Measurements from ENCODE around the gene TSPYL4.

The TSPYL4 gene

DNA sequence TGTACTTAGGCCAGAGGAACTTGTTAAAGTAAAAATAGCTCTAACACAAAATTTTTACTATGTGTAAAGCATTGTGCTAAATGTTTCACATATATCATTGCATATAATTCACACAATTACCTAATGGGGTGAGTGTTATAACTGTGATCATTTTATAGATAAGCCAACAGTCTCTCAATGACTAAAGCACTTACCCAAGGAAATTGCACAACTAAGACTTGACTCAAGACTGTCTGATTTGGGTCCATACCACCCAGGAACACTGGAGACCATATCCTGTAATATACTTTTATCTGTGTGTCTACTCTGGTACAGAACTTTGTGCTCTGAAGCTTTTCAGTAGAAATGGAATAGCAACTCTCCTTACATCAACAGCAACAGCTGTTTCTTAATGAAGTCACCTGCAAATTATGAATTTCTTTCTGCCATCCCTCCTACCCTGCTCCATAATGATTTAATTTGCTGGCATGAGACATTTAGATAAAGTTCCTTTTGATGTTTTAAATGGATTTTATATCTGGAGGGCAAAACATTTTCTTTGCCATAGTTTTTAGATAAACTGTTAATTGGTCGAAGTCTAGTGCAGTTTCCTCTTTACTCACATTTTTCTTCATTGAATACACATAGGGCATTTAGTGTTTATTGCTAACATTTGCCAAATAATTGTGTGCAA lies 47.5 kb downstream of the TSPYL4 start:
- H3F3A ChIP-seq (ENCODE audit: low read depth) = no peaks in the 10 kb centered on the region
- H3K79me2 ChIP-seq (ENCODE audit: insufficient read depth, low read length) = no peaks in the 10 kb centered on the region
- H3K27me3 ChIP-seq (ENCODE audit: insufficient read depth, low read length, poor library complexity, severe bottlenecking) = no peaks in the 10 kb centered on the region
- H3K9me2 ChIP-seq (replicated peaks; ENCODE audit: low read depth, low read length) = no peaks in the 10 kb centered on the region
- no peak for TF ChIP-seq EZH2phosphoT487 (IDR thresholded peaks at IDR 0.05; ENCODE audit: borderline replicate concordance)
- TF ChIP-seq, protein P1, sequence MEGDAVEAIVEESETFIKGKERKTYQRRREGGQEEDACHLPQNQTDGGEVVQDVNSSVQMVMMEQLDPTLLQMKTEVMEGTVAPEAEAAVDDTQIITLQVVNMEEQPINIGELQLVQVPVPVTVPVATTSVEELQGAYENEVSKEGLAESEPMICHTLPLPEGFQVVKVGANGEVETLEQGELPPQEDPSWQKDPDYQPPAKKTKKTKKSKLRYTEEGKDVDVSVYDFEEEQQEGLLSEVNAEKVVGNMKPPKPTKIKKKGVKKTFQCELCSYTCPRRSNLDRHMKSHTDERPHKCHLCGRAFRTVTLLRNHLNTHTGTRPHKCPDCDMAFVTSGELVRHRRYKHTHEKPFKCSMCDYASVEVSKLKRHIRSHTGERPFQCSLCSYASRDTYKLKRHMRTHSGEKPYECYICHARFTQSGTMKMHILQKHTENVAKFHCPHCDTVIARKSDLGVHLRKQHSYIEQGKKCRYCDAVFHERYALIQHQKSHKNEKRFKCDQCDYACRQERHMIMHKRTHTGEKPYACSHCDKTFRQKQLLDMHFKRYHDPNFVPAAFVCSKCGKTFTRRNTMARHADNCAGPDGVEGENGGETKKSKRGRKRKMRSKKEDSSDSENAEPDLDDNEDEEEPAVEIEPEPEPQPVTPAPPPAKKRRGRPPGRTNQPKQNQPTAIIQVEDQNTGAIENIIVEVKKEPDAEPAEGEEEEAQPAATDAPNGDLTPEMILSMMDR (conservative IDR thresholded peaks at IDR 0.05; ENCODE audit: low read length) = no peak
- H3K4me3 ChIP-seq (ENCODE audit: low read length, poor library complexity, severe bottlenecking) = peak overlapping the region; percentile 7
- no peaks in the 10 kb centered on the region for H4K20me1 ChIP-seq (ENCODE audit: insufficient read depth, low read length, poor library complexity, severe bottlenecking)
- H3K9ac ChIP-seq (ENCODE audit: low read depth, low read length, poor library complexity, severe bottlenecking) = no peak overlapping the region
- peaks cover 20% of the 10 kb centered on the region for H3K4me1 ChIP-seq (ENCODE audit: insufficient read depth, low read length, poor library complexity, severe bottlenecking)
- H3K9me3 ChIP-seq (ENCODE audit: insufficient read depth, low read depth, low read length) = no peaks in the 10 kb centered on the region
- peak overlapping the region; percentile 55 for H3K4me2 ChIP-seq (ENCODE audit: low read depth, low read length, poor library complexity, severe bottlenecking)
- H2AFZ ChIP-seq (ENCODE audit: low read length) = no peak overlapping the region
- H3K36me3 ChIP-seq (ENCODE audit: insufficient read depth, low read length) = no peaks in the 10 kb centered on the region

DNA sequence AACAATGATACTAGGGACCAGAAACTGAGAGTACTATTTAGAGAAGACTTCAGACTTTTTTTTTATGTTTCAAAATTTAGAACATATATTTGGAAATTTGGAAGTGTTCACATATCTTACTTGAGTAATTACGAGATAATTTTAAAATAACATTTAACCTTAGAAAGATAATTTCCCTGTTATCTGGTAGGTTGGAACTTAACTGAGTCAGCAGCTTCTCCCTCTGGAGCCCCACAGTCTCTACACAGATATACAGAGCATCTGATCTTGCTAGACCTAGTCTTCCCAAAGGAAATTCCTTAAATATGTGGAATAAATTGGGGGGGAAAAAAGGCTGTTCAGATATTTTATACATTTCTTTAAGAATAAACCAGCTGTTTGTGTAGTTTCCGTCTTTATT lies 48.6 kb downstream of the TSPYL4 start:
- H3K27me3 ChIP-seq (ENCODE audit: insufficient read depth, low read length, poor library complexity, severe bottlenecking) = no peaks in the 10 kb centered on the region
- no peak overlapping the region for H3K4me3 ChIP-seq (ENCODE audit: low read length, poor library complexity, severe bottlenecking)
- no peaks in the 10 kb centered on the region for H3K36me3 ChIP-seq (ENCODE audit: insufficient read depth, low read length)
- TF ChIP-seq EZH2phosphoT487 (IDR thresholded peaks at IDR 0.05; ENCODE audit: borderline replicate concordance) = no peak
- TF ChIP-seq, protein P1 (conservative IDR thresholded peaks at IDR 0.05; ENCODE audit: low read length) = no peak
- peaks cover 20% of the 10 kb centered on the region for H3K4me1 ChIP-seq (ENCODE audit: insufficient read depth, low read length, poor library complexity, severe bottlenecking)
- H3K9me2 ChIP-seq (replicated peaks; ENCODE audit: low read depth, low read length) = no peaks in the 10 kb centered on the region
- no peak overlapping the region for H3K4me2 ChIP-seq (ENCODE audit: low read depth, low read length, poor library complexity, severe bottlenecking)
- H3K9me3 ChIP-seq (ENCODE audit: insufficient read depth, low read depth, low read length) = no peaks in the 10 kb centered on the region
- no peaks in the 10 kb centered on the region for H3K79me2 ChIP-seq (ENCODE audit: insufficient read depth, low read length)
- H3F3A ChIP-seq (ENCODE audit: low read depth) = no peaks in the 10 kb centered on the region
- H3K9ac ChIP-seq (ENCODE audit: low read depth, low read length, poor library complexity, severe bottlenecking) = no peak overlapping the region
- H2AFZ ChIP-seq (ENCODE audit: low read length) = no peak overlapping the region
- no peaks in the 10 kb centered on the region for H4K20me1 ChIP-seq (ENCODE audit: insufficient read depth, low read length, poor library complexity, severe bottlenecking)

DNA sequence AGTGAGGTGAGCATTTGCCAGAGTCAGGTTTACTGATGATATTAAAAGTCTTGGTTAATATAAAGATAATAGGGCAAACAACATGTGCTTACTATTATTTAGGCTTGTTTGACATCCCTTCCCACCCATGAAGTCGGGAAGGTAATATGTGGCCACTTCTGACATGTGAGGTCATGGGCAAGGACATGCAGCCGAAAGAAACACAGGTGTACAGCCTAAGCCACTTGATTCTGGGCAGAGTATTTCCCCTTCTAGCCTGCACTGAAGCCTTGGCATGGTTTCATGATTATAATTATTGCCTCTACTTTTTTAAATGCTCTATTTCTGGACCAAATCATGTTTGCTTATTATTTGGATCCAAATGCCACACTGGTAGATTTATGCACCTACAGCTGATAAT lies 52.3 kb downstream of the TSPYL4 start:
- no peaks in the 10 kb centered on the region for H3K27me3 ChIP-seq (ENCODE audit: insufficient read depth, low read length, poor library complexity, severe bottlenecking)
- no peaks in the 10 kb centered on the region for H4K20me1 ChIP-seq (ENCODE audit: insufficient read depth, low read length, poor library complexity, severe bottlenecking)
- H3K79me2 ChIP-seq (ENCODE audit: insufficient read depth, low read length) = no peaks in the 10 kb centered on the region
- H3K4me1 ChIP-seq (ENCODE audit: insufficient read depth, low read length, poor library complexity, severe bottlenecking) = peaks cover 10% of the 10 kb centered on the region
- H3F3A ChIP-seq (ENCODE audit: low read depth) = no peaks in the 10 kb centered on the region
- no peak overlapping the region for H2AFZ ChIP-seq (ENCODE audit: low read length)
- H3K9me2 ChIP-seq (replicated peaks; ENCODE audit: low read depth, low read length) = no peaks in the 10 kb centered on the region
- no peaks in the 10 kb centered on the region for H3K36me3 ChIP-seq (ENCODE audit: insufficient read depth, low read length)
- no peak overlapping the region for H3K4me3 ChIP-seq (ENCODE audit: low read length, poor library complexity, severe bottlenecking)
- TF ChIP-seq, protein P1 (conservative IDR thresholded peaks at IDR 0.05; ENCODE audit: low read length) = no peak
- TF ChIP-seq EZH2phosphoT487 (IDR thresholded peaks at IDR 0.05; ENCODE audit: borderline replicate concordance) = no peak
- H3K4me2 ChIP-seq (ENCODE audit: low read depth, low read length, poor library complexity, severe bottlenecking) = no peak overlapping the region
- H3K9me3 ChIP-seq (ENCODE audit: insufficient read depth, low read depth, low read length) = no peaks in the 10 kb centered on the region
- H3K9ac ChIP-seq (ENCODE audit: low read depth, low read length, poor library complexity, severe bottlenecking) = no peak overlapping the region

Data from Loucy (cell line).